ENCODE results near the gene NSD1.
"Not testable (repeated sequence)": the region's sequence is repeated elsewhere in the genome, so short reads cannot be mapped to it uniquely, and the experiment has no call there.

The NSD1 gene

GRCh38 chr5:177128551-177128981 lies 5.0 kb upstream of the NSD1 start:
- DNase-seq, result no peak

- DNase-seq, result no peak
These were observed 3.2 kb upstream of the NSD1 start for GRCh38 chr5:177130211-177131018.

GRCh38 chr5:177131019-177131320 lies 2.6 kb upstream of the NSD1 start:
- DNase-seq, result no peak

GRCh38 chr5:177131352-177132135 lies 2.0 kb upstream of the NSD1 start:
- DNase-seq, result no peak

- DNase-seq, result peak; percentile 31
These were observed 1.2 kb upstream of the NSD1 start for GRCh38 chr5:177132136-177133095.

- DNase-seq, result peak; percentile 28
These were observed 502 bp downstream of the NSD1 start for GRCh38 chr5:177133853-177134696.

- no peak for DNase-seq
These were observed 1.2 kb downstream of the NSD1 start for GRCh38 chr5:177134697-177135225.

- no peak for DNase-seq
These were observed 6.7 kb downstream of the NSD1 start for GRCh38 chr5:177140312-177140711.

GRCh38 chr5:177141496-177141895 lies 7.9 kb downstream of the NSD1 start:
- no peak for DNase-seq

- no peak for DNase-seq
These were observed 8.6 kb downstream of the NSD1 start for GRCh38 chr5:177142098-177142611.

GRCh38 chr5:177142778-177143177 lies 9.2 kb downstream of the NSD1 start:
- no peak for DNase-seq

GRCh38 chr5:177146891-177147638 lies 13.5 kb downstream of the NSD1 start:
- no peak for DNase-seq

GRCh38 chr5:177150061-177150460 lies 16.5 kb downstream of the NSD1 start:
- not testable (repeated sequence) for DNase-seq

GRCh38 chr5:177154003-177154643 lies 20.6 kb downstream of the NSD1 start:
- DNase-seq, result no peak

- DNase-seq, result no peak
These were observed 28.8 kb downstream of the NSD1 start for GRCh38 chr5:177162379-177162778.

- DNase-seq, result no peak
These were observed 29.9 kb downstream of the NSD1 start for GRCh38 chr5:177163500-177163899.

- no peak for DNase-seq
These were observed 35.7 kb downstream of the NSD1 start for GRCh38 chr5:177169271-177169670.

GRCh38 chr5:177171961-177172360 lies 38.4 kb downstream of the NSD1 start:
- DNase-seq, result no peak

- DNase-seq, result no peak
These were observed 41.8 kb downstream of the NSD1 start for GRCh38 chr5:177175336-177175735.

- no peak for DNase-seq
These were observed 42.7 kb downstream of the NSD1 start for GRCh38 chr5:177176175-177176711.

All from effector CD4-positive, alpha-beta T cell (primary cell).